Tibial nerve (tissue), 3 donors: ENCODE data around the gene CD300LF.

Experiments
- CTCF ChIP-seq, 5 experiments: fragments of 200-600 bp in 3 of 5; fragments of 450-650 bp in 2 of 5; sonication (generic) in 3 of 5; IDR thresholded peaks; one replicate each; pipeline ENCODE4 v1.5.1; 2016 to 2019; ENCODE audit warnings: antibody characterized with exemption in 5 of 5, mild to moderate bottlenecking in 3 of 5, moderate library complexity in 2 of 5
- POLR2A ChIP-seq, 2 donors: fragments of 450-650 bp; IDR thresholded peaks; one replicate each; pipeline ENCODE4 v1.6.1; 2017; ENCODE audit warnings: antibody characterized with exemption in 2 of 2, mild to moderate bottlenecking in 2 of 2, moderate library complexity in 2 of 2

GRCh38 chr17:74731347-74731605 lies 18.6 kb upstream of the CD300LF start:
- TF ChIP-seq CTCF (IDR thresholded peaks at IDR 0.05) (no peak), POLR2A (IDR thresholded peaks at IDR 0.05) (no peak)
